Activated CD4-positive, CD25-positive, alpha-beta regulatory T cell treated with anti-CD3 and anti-CD28 coated beads, Interleukin-2, amount 50 U/mL, for 24 hours (primary cell): ENCODE measurements around the gene MKNK1.

Source experiments
- ATAC-seq, 2 donors: fragments of 150-1000 bp; cut with Tn5 transposase; one replicate each; pipeline ENCODE4 v1.10.0; 2021; ENCODE audit warnings: mild to moderate bottlenecking in 1 of 2, moderate library complexity in 1 of 2

MKNK1 gene

GRCh38 chr1:46618754-46619415, 14.8 kb upstream of the MKNK1 start:
- ATAC-seq = no peak

DNA sequence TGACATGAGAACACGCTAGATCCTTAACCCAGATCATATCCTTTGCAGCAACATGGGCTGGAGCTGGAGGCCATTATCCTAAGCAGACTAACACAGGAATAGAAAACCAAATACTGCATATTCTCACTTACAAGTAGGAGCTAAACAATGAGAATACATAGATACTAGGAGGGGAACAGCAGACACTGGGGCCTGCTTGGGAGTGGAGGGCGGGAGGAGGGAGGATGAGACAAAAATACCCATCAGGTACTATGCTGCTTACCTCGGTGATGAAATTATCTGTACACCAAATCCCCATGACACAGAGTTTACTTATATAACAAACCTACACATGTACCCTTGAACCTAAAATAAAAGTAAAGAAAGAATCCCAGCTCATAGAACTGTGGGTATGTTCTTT, 13.8 kb upstream of the MKNK1 start:
- no peak for ATAC-seq

GRCh38 chr1:46617108-46617800, 13.2 kb upstream of the MKNK1 start:
- ATAC-seq = no peak

GRCh38 chr1:46616277-46617107, 12.4 kb upstream of the MKNK1 start, which contains the start of gene MOB3C:
Gene MOB3C, minus strand, starts transcription at chr1:46616811. Its CDS starts 3,490 bp downstream, at chr1:46613321.
- ATAC-seq = peak; percentile 69 to 77

- peak in 1 of 2 donors; percentile 18 for ATAC-seq
Observed at GRCh38 chr1:46615735-46616134, 11.7 kb upstream of the MKNK1 start.

GRCh38 chr1:46615088-46615487, 11.0 kb upstream of the MKNK1 start:
- ATAC-seq = no peak

DNA sequence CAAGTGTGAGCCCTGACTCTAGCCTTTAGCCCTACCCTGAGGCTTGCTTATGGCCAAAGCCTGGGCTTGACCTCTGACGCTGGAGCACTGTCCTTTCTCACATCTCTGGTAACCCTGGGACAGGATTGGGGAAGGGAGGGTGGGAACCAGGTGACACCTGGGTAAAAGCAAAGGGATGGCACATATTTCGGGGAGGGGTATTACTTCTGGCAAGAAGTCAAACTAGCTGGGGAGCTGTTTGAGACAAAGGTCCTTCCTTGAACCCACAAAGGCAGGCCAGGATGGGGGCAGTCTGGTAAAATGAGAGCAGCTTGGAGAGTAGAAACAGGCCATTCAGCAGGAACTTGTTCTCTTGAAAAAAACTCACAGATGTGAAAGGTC, 10.5 kb upstream of the MKNK1 start:
- ATAC-seq = no peak

GRCh38 chr1:46613661-46614603, 9.9 kb upstream of the MKNK1 start:
- peak in 1 of 2 donors; percentile 13 for ATAC-seq

DNA sequence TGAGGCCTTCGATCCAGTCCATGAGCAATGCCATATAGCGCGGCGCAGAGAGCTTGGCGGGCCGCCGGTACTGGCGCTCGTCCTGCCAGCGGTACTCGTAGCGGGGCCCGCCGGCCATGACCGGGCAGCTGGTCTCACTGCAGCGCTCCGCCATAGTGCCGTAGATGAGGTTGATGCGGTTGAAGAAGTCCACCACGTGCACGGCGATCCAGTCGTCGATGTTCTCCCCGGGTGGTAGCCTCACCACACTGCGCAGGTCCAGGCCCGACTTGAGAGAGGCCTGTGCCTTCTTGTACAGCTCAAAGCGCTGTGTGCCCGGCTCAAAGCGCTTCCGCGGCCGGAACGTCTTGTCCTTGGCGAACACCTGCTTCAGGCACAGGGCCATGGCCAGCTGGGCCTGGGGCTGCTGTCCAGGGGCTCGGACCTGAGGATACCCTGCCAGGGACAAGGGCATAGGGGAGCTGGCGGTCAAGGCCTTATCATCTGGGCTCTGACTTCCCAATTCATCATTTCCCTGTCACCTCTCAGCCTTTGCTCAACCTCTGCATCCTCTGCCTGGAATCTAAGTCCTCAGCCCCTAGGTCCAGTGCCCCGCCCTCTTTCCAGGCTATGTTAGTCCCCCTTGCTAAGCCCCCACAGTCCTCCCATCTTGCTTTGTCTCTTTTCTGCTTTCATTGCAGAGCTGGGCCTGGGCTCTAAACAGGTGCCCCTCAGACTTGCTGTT, 9.0 kb upstream of the MKNK1 start:
- no peak for ATAC-seq

GRCh38 chr1:46611691-46612221, 7.7 kb upstream of the MKNK1 start:
- no peak for ATAC-seq

DNA sequence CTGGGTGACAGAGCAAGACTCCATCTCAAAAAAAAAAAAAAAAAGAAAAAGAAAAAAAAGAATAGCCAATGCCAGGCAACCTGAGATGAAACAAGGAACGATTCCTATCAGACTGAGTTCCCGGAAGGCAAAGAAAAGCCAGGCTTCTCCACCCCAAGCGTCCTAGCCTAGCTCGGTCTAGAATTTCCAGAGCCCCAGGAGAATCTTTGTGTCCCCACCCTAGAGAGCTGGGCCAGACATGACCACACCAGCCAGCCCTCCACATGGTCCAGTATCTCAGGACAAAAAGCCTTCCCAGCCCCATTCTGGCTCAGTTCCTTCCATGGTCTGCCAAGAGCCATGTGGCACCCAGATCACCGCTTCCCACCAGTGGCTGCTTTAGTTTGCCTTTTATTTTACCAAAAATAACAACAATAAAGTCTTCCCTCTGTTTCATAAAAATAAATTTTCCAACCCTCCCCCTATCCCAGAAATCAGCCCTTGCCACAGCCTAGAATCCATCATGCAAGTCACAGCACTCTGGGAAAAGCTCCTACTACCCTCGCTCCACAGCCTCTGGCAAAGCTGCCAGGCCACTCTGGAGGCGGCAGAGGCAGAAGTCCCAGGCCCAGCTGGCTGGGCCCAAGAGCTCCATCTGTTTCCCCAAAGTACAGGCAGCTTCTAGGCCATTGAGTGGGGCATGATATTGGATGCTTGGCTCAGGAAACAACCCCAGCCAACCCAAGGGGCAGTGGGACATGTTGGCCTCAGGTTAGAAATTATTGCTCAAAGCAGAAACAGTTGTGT, 3.5 kb upstream of the MKNK1 start:
- ATAC-seq = no peak

DNA sequence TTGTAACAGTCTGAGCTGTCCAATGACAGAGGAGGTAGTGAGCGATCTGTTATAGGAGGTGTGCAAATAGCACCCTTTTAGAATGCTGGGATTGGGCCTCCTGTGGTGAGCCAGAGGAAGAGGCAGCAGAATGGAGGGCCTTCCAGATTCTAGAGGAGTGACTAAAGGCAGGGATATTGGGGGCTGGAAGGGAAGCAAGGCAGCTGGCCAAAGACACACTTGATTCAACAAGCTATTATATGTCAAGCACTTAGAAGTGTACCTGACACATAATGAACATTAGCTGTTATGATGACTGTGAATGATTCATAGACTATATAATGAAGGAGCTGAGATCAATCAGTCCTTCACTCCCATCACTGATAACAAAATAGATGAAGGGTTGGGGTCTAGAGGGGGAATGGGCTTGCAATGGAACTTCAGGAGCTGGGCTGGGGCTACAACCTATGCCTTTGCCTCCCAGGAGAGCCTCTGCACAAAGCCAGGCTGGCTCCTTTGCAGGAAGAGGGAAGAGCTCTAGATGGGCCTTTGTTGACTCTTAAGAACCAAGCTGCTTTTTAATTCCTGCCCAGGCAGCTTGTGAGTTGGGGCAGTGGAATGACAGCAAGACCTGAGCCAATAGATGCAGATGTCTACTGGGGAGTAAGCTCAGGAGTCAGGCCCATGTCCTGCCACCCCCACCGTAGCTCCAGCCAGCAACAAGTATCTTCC, 2.3 kb upstream of the MKNK1 start:
- ATAC-seq = no peak

GRCh38 chr1:46605232-46605631, 1.2 kb upstream of the MKNK1 start:
- no peak for ATAC-seq

- no peak for ATAC-seq
Observed at GRCh38 chr1:46603481-46603857, 599 bp downstream of the MKNK1 start.

DNA sequence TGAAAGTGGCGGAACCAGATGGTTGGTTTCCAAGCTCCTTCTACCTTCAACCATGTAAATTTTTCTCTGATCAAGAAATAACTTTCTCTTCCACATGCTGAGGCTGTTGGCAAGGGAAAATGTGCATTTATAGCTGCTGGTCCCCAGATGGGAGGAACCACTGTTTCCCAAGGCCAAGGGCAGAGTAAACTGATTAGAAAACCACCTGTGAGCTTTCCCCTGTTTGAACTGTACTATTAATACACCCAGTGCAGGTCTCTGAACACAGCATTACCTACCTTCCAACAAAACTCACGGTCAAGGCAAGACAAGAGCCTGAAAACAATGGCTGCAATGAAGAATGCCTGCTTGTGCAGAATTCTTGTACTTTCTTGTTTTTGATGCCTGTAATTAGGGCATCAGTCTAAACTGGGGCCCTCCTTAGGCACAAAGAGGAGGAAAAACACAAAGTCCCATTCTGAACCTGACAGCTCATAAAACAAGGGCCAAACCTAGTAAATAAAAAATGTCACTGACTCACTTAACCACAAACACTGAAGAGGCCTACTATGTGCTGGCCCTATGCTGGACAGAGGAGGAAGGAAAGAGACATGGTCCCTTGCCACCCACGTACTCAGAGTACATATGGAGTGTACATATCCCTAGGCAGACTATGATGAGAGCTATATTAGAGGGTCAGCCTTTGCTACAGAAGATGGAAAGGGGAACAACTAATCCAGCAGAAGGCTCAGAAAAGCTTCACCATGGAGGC, 2.6 kb downstream of the MKNK1 start:
- ATAC-seq = no peak

GRCh38 chr1:46599059-46599970, 4.8 kb downstream of the MKNK1 start:
- ATAC-seq = no peak

DNA sequence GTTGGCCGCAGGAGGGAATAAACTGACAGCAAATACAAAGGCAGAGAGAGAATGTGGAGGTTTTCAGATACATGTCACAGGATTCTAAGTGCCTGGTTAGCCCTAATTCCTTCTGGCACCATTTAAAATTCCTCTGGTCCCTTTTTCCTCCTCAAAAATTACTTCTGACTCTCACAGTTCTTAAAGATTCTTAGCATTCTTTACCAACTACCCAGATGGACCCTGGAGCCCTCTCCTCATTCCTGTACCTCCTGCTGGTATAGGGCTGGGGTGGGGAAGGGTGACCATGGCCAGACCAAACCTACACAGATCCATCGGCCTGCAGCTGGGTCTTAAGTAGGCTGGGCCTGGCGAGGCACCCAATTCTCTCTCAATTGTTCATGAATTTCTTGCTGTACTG, 7.2 kb downstream of the MKNK1 start:
- no peak for ATAC-seq

- no peak for ATAC-seq
Observed at GRCh38 chr1:46596036-46596435, 8.0 kb downstream of the MKNK1 start.
